Measurements from ENCODE around the gene ICOS.

- TF ChIP-seq ZFP3 (CRISPR knock-in tag; IDR thresholded peaks at IDR 0.05): no peak
- TF ChIP-seq ARNTL (CRISPR knock-in tag; IDR thresholded peaks at IDR 0.05; ENCODE audit: borderline replicate concordance, low read depth): no peak
- TF ChIP-seq TSHZ2 (CRISPR knock-in tag; IDR thresholded peaks at IDR 0.05): no peak
- no peak for TF ChIP-seq RARB (CRISPR knock-in tag; IDR thresholded peaks at IDR 0.05)
- TF ChIP-seq CSRNP3 (CRISPR knock-in tag; IDR thresholded peaks at IDR 0.05): no peak
These were observed 14.9 kb downstream of the ICOS start for GRCh38 chr2:203951366-203951902.

Measured in SK-N-SH treated with all-trans-retinoic acid at 6 μM for 48 hours (cell line).